ENCODE measurements around the gene PPP3R2. TPM values are rescaled to one million over a fixed set of nuclear protein-coding genes. Genes with fewer than 3 reads are reported as not detected.

The PPP3R2 gene
- total and polyA plus RNA-seq, 2 donors (not counting 3 experiments of a cell fraction or from before 2014, with no cell fraction given): not detected

DNA sequence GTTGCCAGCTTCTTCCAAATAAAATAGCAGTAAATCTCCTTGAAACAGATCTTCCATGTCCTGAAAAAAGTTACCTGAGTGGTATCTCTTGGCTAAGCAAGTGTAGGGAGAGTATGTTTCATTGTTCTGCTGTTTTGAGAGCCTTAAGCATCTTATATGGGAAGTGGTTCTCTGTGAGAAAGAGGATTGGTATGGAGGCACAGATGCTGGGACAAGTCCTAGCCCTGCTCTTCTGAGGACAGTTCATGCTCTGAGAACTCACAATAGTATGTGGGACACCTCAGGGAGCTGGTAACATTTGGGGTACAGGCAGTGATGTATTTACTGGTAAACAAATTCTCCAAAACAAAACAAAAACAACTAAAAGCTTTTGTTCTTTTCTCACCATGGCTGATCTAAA, 2.0 kb downstream of the PPP3R2 start:
- DNase-seq (ENCODE audit: low read depth, low spot score) (no peak), FAIRE-seq (no peak)
- intact Hi-C loops (cut with micrococcal nuclease): no loop called here
- Histone ChIP-seq H4K20me1 (replicated peaks; ENCODE audit: control insufficient read depth, extremely low read depth, insufficient read depth, low read length) (no peaks in the 10 kb centered on the region), H3K79me2 (ENCODE audit: control insufficient read depth, insufficient read depth, low read length) (no peaks in the 10 kb centered on the region), H2AFZ (ENCODE audit: low read depth, low read length) (no peak overlapping the region), H3K9me1 (replicated peaks; ENCODE audit: control insufficient read depth, extremely low read depth, insufficient read depth, low read length) (no peaks in the 10 kb centered on the region), H3K27ac (ENCODE audit: insufficient read depth, low read depth, low read length) (no peak overlapping the region), H3K27me3 (ENCODE audit: control insufficient read depth in 2 of 2, insufficient read depth in 2 of 2, low read length in 2 of 2) (no peaks in the 10 kb centered on the region), H3K9me3 (replicated peaks; ENCODE audit: control insufficient read depth, insufficient read depth, low read length) (no peaks in the 10 kb centered on the region), H3K4me1 (ENCODE audit: control insufficient read depth, extremely low read depth, insufficient read depth, low read length) (no peaks in the 10 kb centered on the region), H3K4me3 (replicated peaks in 1 of 3; ENCODE audit: insufficient read depth in 1 of 3, low read depth in 1 of 3, low read length in 3 of 3) (no peak overlapping the region), H3K36me3 (ENCODE audit: control insufficient read depth in 2 of 2, extremely low read depth in 1 of 2, insufficient read depth in 2 of 2, low read length in 2 of 2) (no peaks in the 10 kb centered on the region), H3K4me2 (ENCODE audit: insufficient read depth, low read length) (no peak overlapping the region), H3K9ac (replicated peaks; ENCODE audit: extremely low read depth, insufficient read depth, low read length) (no peak overlapping the region)
- CTCF ChIA-PET: no interaction called here
- dilution Hi-C loops (cut with MboI; ENCODE audit: extremely low pct_ligation_motif_present, low sequenced_read_pairs): no loop called here
- TF ChIP-seq POLR2AphosphoS5 (IDR thresholded peaks at IDR 0.05; ENCODE audit: insufficient read depth, low read depth, low read length) (no peak), FOS (IDR thresholded peaks at IDR 0.05; ENCODE audit: borderline replicate concordance, insufficient read depth, low read length) (no peak), MAX (IDR thresholded peaks at IDR 0.05; ENCODE audit: insufficient read depth, insufficient read length) (no peak), MYC (IDR thresholded peaks at IDR 0.05; ENCODE audit: low read depth, low read length) (no peak), POLR2A (IDR thresholded peaks at IDR 0.05; ENCODE audit: low read depth, low read length) (no peak), GATA2 (IDR thresholded peaks at IDR 0.05; ENCODE audit: insufficient read depth, insufficient read length, low read depth, low read length) (no peak), EZH2 (IDR thresholded peaks at IDR 0.05; ENCODE audit: borderline replicate concordance, low read depth, low read length, severe bottlenecking) (no peak)
- TF ChIP-seq, protein P1, sequence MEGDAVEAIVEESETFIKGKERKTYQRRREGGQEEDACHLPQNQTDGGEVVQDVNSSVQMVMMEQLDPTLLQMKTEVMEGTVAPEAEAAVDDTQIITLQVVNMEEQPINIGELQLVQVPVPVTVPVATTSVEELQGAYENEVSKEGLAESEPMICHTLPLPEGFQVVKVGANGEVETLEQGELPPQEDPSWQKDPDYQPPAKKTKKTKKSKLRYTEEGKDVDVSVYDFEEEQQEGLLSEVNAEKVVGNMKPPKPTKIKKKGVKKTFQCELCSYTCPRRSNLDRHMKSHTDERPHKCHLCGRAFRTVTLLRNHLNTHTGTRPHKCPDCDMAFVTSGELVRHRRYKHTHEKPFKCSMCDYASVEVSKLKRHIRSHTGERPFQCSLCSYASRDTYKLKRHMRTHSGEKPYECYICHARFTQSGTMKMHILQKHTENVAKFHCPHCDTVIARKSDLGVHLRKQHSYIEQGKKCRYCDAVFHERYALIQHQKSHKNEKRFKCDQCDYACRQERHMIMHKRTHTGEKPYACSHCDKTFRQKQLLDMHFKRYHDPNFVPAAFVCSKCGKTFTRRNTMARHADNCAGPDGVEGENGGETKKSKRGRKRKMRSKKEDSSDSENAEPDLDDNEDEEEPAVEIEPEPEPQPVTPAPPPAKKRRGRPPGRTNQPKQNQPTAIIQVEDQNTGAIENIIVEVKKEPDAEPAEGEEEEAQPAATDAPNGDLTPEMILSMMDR (IDR thresholded peaks at IDR 0.05; ENCODE audit: extremely low read depth in 1 of 2, insufficient read depth in 1 of 2, low read depth in 1 of 2, low read length in 2 of 2): no peak
- no TSS peak for BruUV-seq (replicated peaks)
- POLR2A ChIA-PET: no interaction called here
